Rectal smooth muscle tissue (tissue), 1 donor: ENCODE data around the gene ETV1.

Source experiments
- H3K27ac ChIP-seq: one replicate; pipeline ENCODE4 v1.7.0; 2013; ENCODE audit warnings: low read depth, low read length, inconsistent platforms
- H3K27me3 ChIP-seq: one replicate; pipeline ENCODE4 v1.7.0; 2013; ENCODE audit warnings: low read length; ENCODE audit not compliant: control insufficient read depth, insufficient read depth
- H3K36me3 ChIP-seq: one replicate; pipeline ENCODE4 v1.7.0; 2013; ENCODE audit warnings: low read length; ENCODE audit not compliant: control insufficient read depth, insufficient read depth
- H3K4me1 ChIP-seq: one replicate; pipeline ENCODE4 v1.7.0; 2013; ENCODE audit warnings: low read length; ENCODE audit not compliant: control insufficient read depth, insufficient read depth
- H3K4me3 ChIP-seq: one replicate; pipeline ENCODE4 v1.7.0; 2013; ENCODE audit warnings: low read length
- H3K9ac ChIP-seq: one replicate; pipeline ENCODE4 v1.7.0; 2013; ENCODE audit warnings: low read length

Gene ETV1

DNA sequence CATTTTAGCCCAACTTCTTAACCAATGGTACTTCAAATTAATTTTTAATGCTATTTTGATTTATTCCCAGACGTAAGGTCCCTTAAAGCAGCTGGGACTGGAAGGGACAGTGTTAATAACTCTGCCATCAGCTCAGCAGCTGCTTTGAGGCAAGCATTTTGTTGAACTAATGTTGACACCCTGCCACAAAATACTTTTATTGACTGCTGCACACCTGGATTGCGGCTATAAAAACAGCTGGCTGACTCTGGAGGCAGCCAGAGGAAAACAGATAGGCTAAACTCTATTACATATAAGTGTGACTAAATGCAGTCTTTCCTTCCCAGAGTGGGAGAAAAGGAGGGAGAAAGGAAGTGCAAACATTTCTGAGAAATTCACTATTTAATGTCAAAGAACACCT, 77.6 kb downstream of the ETV1 start:
- H3K4me1 ChIP-seq = no peaks in the 10 kb centered on the region
- no peak overlapping the region for H3K4me3 ChIP-seq
- H3K27ac ChIP-seq = no peak overlapping the region
- no peaks in the 10 kb centered on the region for H3K27me3 ChIP-seq
- no peaks in the 10 kb centered on the region for H3K36me3 ChIP-seq
- H3K9ac ChIP-seq = no peak overlapping the region

GRCh38 chr7:13910805-13911551, 78.5 kb downstream of the ETV1 start:
- Histone ChIP-seq H3K4me3 (no peak overlapping the region), H3K4me1 (no peaks in the 10 kb centered on the region), H3K27me3 (no peaks in the 10 kb centered on the region), H3K36me3 (no peaks in the 10 kb centered on the region), H3K9ac (no peak overlapping the region), H3K27ac (no peak overlapping the region)

DNA sequence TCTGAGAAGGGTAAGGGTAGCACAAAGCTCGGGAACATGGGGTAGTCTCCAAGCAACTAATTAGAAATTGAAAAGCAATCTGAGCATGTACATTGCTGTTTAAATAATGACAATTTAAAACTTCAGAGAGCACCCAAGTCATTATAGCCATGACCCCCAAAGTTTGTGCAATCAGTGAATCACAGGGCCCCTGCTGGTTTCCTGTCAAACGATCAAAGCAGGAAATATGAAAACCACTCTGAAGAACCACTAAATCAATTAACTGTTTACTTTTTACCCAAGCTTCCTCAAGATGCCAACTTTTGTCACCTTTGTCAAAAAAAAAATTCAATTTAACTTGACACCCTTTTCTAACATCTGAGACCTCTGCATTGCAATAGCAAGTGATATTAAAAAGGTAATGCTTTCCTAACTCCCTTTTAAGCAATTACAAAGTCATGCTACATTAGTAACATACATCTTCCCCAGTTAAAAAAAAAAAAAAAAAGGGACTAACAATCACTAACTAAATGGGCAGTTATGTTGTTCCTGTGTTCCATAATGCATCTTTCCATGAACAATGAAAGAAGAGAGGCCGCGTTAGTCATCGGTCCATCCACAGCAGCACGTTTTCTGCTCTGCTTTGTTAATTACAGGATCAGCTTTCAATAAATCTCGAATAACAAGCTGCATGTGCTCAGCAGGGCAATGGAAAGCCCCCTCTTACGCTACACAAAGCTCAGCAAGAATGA, 80.6 kb downstream of the ETV1 start:
- no peaks in the 10 kb centered on the region for H3K4me1 ChIP-seq
- H3K27ac ChIP-seq = no peak overlapping the region
- H3K27me3 ChIP-seq = no peaks in the 10 kb centered on the region

GRCh38 chr7:13907831-13908230, 81.6 kb downstream of the ETV1 start:
- no peak overlapping the region for H3K4me3 ChIP-seq
- H3K27me3 ChIP-seq = no peaks in the 10 kb centered on the region
- no peaks in the 10 kb centered on the region for H3K4me1 ChIP-seq
- no peak overlapping the region for H3K9ac ChIP-seq
- H3K36me3 ChIP-seq = no peaks in the 10 kb centered on the region
- no peak overlapping the region for H3K27ac ChIP-seq

More for the DNA sequence above, 80.6 kb downstream of the ETV1 start:
- no peak overlapping the region for H3K9ac ChIP-seq
- H3K4me3 ChIP-seq = no peak overlapping the region
- H3K36me3 ChIP-seq = no peaks in the 10 kb centered on the region

- Histone ChIP-seq H3K9ac (no peak overlapping the region), H3K4me3 (no peak overlapping the region), H3K4me1 (no peaks in the 10 kb centered on the region), H3K27me3 (no peaks in the 10 kb centered on the region), H3K27ac (no peak overlapping the region), H3K36me3 (no peaks in the 10 kb centered on the region)
Measured at GRCh38 chr7:13904689-13905088, 84.8 kb downstream of the ETV1 start.

DNA sequence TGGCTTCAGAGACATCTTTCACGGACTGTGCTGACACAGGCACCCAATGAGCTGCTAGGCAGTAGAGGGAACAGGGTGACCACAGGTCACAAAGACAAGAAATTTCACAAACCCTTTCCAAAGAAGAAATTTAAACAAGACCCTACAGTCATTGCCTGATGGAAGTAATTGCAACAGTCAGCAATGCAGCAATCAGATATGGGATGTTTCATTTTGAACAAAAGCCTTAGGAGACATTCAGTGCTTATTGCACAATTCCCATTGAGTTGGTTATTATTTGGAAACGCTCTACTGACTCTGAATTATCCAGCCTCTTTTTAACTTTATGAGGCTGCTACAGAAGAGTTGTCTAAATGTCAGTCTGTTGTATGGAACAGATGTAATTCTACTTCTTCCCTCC, 85.5 kb downstream of the ETV1 start:
- no peak overlapping the region for H3K4me3 ChIP-seq
- no peak overlapping the region for H3K9ac ChIP-seq
- no peaks in the 10 kb centered on the region for H3K27me3 ChIP-seq

DNA sequence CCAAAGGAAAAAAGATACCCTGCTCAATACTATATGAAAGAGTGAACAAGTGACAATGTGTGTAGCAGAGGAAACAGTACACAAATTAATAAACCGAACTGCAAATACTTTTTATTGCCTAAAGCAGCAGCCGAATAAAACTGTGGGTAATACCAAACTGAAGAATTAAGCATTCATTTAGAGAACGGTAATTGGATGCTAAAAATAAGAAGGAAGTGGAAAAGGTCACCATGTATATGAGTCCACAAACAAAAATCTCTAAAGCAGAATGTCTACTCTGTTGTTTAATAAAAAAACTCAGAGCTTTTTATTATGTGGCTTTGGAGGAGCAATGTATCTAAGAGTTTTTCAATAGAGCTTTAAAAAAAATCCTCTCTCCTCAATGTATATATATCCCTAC, 87.9 kb downstream of the ETV1 start:
- Histone ChIP-seq H3K9ac (no peak overlapping the region), H3K4me1 (no peaks in the 10 kb centered on the region)

More for the DNA sequence above, 85.5 kb downstream of the ETV1 start:
- Histone ChIP-seq H3K4me1 (no peaks in the 10 kb centered on the region), H3K27ac (no peak overlapping the region), H3K36me3 (no peaks in the 10 kb centered on the region)

GRCh38 chr7:13898957-13899670, 90.4 kb downstream of the ETV1 start:
- H3K36me3 ChIP-seq = no peaks in the 10 kb centered on the region

More for the DNA sequence above, 87.9 kb downstream of the ETV1 start:
- no peak overlapping the region for H3K4me3 ChIP-seq
- no peak overlapping the region for H3K27ac ChIP-seq
- H3K36me3 ChIP-seq = no peaks in the 10 kb centered on the region
- no peaks in the 10 kb centered on the region for H3K27me3 ChIP-seq

GRCh38 chr7:13897819-13898218, 91.6 kb downstream of the ETV1 start:
- Histone ChIP-seq H3K4me3 (no peak overlapping the region), H3K36me3 (no peaks in the 10 kb centered on the region), H3K27ac (no peak overlapping the region), H3K27me3 (no peaks in the 10 kb centered on the region), H3K4me1 (no peaks in the 10 kb centered on the region), H3K9ac (no peak overlapping the region)

More at GRCh38 chr7:13898957-13899670, 90.4 kb downstream of the ETV1 start:
- Histone ChIP-seq H3K27me3 (no peaks in the 10 kb centered on the region), H3K27ac (no peak overlapping the region), H3K4me3 (no peak overlapping the region), H3K9ac (no peak overlapping the region), H3K4me1 (no peaks in the 10 kb centered on the region)

DNA sequence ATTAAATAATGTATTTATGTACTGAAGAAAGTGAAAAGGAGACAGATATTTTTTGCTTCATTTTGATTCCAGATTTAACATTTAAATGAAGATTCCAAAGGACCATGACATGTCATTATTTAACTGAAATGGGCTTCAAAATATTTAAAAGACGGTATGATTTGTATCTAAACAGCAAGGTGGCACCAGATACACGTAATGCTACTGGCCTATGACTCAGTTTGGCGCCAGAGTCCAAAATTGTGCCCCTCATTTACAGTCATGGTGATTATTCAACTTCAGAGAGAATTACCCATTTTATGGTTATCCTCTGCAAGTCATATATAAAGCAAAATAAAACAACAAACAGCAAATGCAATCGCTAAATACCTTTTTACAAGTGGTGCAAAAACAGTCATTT, 94.5 kb downstream of the ETV1 start:
- H3K27me3 ChIP-seq = no peaks in the 10 kb centered on the region
- H3K36me3 ChIP-seq = no peaks in the 10 kb centered on the region
- no peaks in the 10 kb centered on the region for H3K4me1 ChIP-seq
- H3K9ac ChIP-seq = no peak overlapping the region
- H3K27ac ChIP-seq = no peak overlapping the region
- no peak overlapping the region for H3K4me3 ChIP-seq

GRCh38 chr7:13894377-13894776, 95.1 kb downstream of the ETV1 start:
- no peaks in the 10 kb centered on the region for H3K36me3 ChIP-seq
- H3K27me3 ChIP-seq = no peaks in the 10 kb centered on the region
- no peak overlapping the region for H3K27ac ChIP-seq
- H3K4me1 ChIP-seq = no peaks in the 10 kb centered on the region
- H3K4me3 ChIP-seq = no peak overlapping the region
- H3K9ac ChIP-seq = no peak overlapping the region

DNA sequence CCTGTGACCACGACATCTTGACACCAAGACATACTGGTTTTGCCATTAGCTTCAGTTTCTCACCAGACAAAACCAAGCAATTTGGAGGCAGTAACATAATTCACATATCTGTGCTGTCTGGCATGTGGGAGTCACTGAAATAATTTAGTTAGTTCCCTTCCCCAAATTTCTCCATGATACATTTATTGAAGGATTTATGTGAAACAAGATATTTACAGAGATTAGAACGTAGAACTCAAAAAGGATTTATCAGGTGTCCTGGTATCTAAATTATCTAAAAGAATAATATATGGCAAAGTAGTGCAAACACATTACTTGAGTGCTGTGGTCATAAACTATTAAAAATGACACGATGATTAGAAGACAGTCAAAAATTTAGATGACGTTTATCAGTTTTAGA, 98.7 kb downstream of the ETV1 start:
- Histone ChIP-seq H3K27ac (no peak overlapping the region), H3K27me3 (no peaks in the 10 kb centered on the region), H3K9ac (no peak overlapping the region)

More for the DNA sequence above, 98.7 kb downstream of the ETV1 start:
- H3K4me3 ChIP-seq = no peak overlapping the region
- H3K4me1 ChIP-seq = no peaks in the 10 kb centered on the region
- H3K36me3 ChIP-seq = no peaks in the 10 kb centered on the region
